ENCODE results near the gene INO80. TPM values are rescaled to one million over a fixed set of nuclear protein-coding genes. Genes with fewer than 3 reads are reported as not detected.

Gene INO80
- total and polyA plus RNA-seq, 7 donors = 7.2 to 36.6 (median 17.1) TPM

GRCh38 chr15:40985541-40986330 lies 130.3 kb downstream of the INO80 start:
- WGBS, 2 donors = 90% methylated on average over 6 of the region's 6 CpGs
- H3K27ac ChIP-seq = no peak overlapping the region
- intact Hi-C loops (cut with DNase I) = no loop called here
- no peak overlapping the region for H3K4me3 ChIP-seq
- H3K27me3 ChIP-seq = no peaks in the 10 kb centered on the region
- TF ChIP-seq POLR2A (IDR thresholded peaks at IDR 0.05) = no peak
- TF ChIP-seq, protein P1, sequence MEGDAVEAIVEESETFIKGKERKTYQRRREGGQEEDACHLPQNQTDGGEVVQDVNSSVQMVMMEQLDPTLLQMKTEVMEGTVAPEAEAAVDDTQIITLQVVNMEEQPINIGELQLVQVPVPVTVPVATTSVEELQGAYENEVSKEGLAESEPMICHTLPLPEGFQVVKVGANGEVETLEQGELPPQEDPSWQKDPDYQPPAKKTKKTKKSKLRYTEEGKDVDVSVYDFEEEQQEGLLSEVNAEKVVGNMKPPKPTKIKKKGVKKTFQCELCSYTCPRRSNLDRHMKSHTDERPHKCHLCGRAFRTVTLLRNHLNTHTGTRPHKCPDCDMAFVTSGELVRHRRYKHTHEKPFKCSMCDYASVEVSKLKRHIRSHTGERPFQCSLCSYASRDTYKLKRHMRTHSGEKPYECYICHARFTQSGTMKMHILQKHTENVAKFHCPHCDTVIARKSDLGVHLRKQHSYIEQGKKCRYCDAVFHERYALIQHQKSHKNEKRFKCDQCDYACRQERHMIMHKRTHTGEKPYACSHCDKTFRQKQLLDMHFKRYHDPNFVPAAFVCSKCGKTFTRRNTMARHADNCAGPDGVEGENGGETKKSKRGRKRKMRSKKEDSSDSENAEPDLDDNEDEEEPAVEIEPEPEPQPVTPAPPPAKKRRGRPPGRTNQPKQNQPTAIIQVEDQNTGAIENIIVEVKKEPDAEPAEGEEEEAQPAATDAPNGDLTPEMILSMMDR (IDR thresholded peaks at IDR 0.05) = no peak
- TF ChIP-seq EP300 (IDR thresholded peaks at IDR 0.05) = no peak
- TF ChIP-seq POLR2AphosphoS5 (IDR thresholded peaks at IDR 0.05) = no peak
- H3K9me3 ChIP-seq = no peaks in the 10 kb centered on the region
- H3K36me3 ChIP-seq = peaks cover 37 to 77% (median 57%) of the 10 kb centered on the region in 4 donors
- DNase-seq = no peak
- H3K4me1 ChIP-seq = no peaks in the 10 kb centered on the region

DNA sequence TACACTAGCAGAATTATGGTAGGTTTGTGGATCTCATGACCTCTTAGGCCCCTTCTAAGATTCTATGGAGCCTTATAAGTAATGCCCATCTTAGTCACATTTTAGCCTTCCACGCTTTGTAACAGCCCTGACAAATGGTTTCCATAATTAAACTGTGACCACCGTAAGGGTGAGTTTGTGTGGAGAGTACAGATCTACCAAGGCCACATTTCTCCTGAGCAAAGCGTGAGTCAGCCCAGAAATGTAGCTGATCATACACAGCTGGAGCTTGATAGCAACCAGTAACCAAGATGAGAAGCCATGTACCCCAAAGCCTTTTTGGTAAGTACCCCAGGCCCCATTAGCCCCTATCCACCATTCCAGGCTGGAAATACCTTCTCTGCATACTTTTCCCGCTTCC lies 131.1 kb downstream of the INO80 start:
- H3K4me1 ChIP-seq = no peaks in the 10 kb centered on the region
- TF ChIP-seq, protein P1 (IDR thresholded peaks at IDR 0.05) = no peak
- TF ChIP-seq POLR2A (IDR thresholded peaks at IDR 0.05) = no peak
- no peak for TF ChIP-seq POLR2AphosphoS5 (IDR thresholded peaks at IDR 0.05)
- no peak for TF ChIP-seq EP300 (IDR thresholded peaks at IDR 0.05)
- no peak overlapping the region for H3K4me3 ChIP-seq
- H3K27ac ChIP-seq = no peak overlapping the region
- peaks cover 43 to 85% (median 63%) of the 10 kb centered on the region in 4 donors for H3K36me3 ChIP-seq
- no peak for DNase-seq
- 94 to 95% methylated on average over 4 of the region's 4 CpGs for WGBS, 2 donors
- intact Hi-C loops (cut with DNase I) = no loop called here
- no peaks in the 10 kb centered on the region for H3K27me3 ChIP-seq
- H3K9me3 ChIP-seq = no peaks in the 10 kb centered on the region

DNA sequence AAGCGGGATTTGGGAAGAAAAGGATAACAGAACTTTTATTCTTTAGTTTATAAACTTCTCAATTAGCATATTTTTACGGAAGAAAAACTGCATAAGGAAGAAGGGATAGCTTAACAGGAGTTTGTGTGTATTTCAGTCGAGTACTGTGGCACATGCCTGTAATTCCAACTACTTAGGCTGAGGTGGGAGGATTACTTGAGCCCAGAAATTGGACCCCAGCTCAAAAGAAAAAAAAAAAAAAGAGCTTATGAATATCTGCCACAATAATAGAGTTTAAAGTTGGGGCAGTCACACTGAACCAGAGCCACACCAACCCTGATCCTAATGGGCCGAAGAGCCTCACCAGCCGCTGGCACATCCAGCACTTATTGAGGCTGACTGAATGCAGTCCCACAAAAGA lies 131.7 kb downstream of the INO80 start:
- 96 to 97% methylated on average over 5 of the region's 5 CpGs for WGBS, 2 donors
- H3K4me1 ChIP-seq = no peaks in the 10 kb centered on the region
- intact Hi-C loops (cut with DNase I) = no loop called here

GRCh38 chr15:40982855-40983254 lies 133.2 kb downstream of the INO80 start:
- no peak for DNase-seq
- intact Hi-C loops (cut with DNase I) = no loop called here
- TF ChIP-seq EP300 (IDR thresholded peaks at IDR 0.05) = no peak
- TF ChIP-seq, protein P1 (IDR thresholded peaks at IDR 0.05) = no peak
- no peak for TF ChIP-seq POLR2A (IDR thresholded peaks at IDR 0.05)
- no peak for TF ChIP-seq POLR2AphosphoS5 (IDR thresholded peaks at IDR 0.05)
- H3K27ac ChIP-seq = no peak overlapping the region
- 91 to 93% methylated on average over 13 of the region's 13 CpGs for WGBS, 2 donors
- H3K4me3 ChIP-seq = no peak overlapping the region
- H3K9me3 ChIP-seq = no peaks in the 10 kb centered on the region
- no peaks in the 10 kb centered on the region for H3K4me1 ChIP-seq
- H3K36me3 ChIP-seq = peaks cover 59 to 100% (median 82%) of the 10 kb centered on the region in 4 donors
- no peaks in the 10 kb centered on the region for H3K27me3 ChIP-seq

More for the DNA sequence above, 131.7 kb downstream of the INO80 start:
- no peak overlapping the region for H3K4me3 ChIP-seq
- no peak for TF ChIP-seq POLR2AphosphoS5 (IDR thresholded peaks at IDR 0.05)
- no peak for TF ChIP-seq POLR2A (IDR thresholded peaks at IDR 0.05)
- TF ChIP-seq, protein P1 (IDR thresholded peaks at IDR 0.05) = no peak
- TF ChIP-seq EP300 (IDR thresholded peaks at IDR 0.05) = no peak
- H3K27ac ChIP-seq = no peak overlapping the region
- DNase-seq = no peak
- no peaks in the 10 kb centered on the region for H3K27me3 ChIP-seq
- no peaks in the 10 kb centered on the region for H3K9me3 ChIP-seq
- H3K36me3 ChIP-seq = peaks cover 47 to 91% (median 68%) of the 10 kb centered on the region in 4 donors

Data from sigmoid colon (tissue), 7 donors.